OCI-LY1 (cell line): Measurements from ENCODE around the gene C1orf122.

ENCODE experiments used
- H2AFZ ChIP-seq: fragments of 200-600 bp; sonication (generic), shearing (Covaris generic); 2 replicates; pipeline ENCODE4 v1.6.0; 2014; ENCODE audit warnings: antibody characterized with exemption, mild to moderate bottlenecking, low read length
- H3F3A ChIP-seq: fragments of 200-600 bp; sonication (generic), shearing (Covaris generic); 2 replicates; pipeline ENCODE4 v1.6.0; 2014; ENCODE audit warnings: mild to moderate bottlenecking, antibody characterized with exemption, low read length, moderate library complexity; ENCODE audit not compliant: insufficient read depth
- H3K27ac ChIP-seq: fragments of 200-600 bp; sonication (generic); 2 replicates; pipeline ENCODE4 v1.5.1; 2014; ENCODE audit warnings: low read length, mixed run types, mild to moderate bottlenecking, low read depth; ENCODE audit not compliant: poor library complexity, severe bottlenecking
- H3K27me3 ChIP-seq: fragments of 200-600 bp; sonication (generic); 2 replicates; pipeline ENCODE4 v1.6.0; 2014; ENCODE audit warnings: antibody characterized with exemption, mild to moderate bottlenecking, low read length, moderate library complexity; ENCODE audit not compliant: insufficient read depth
- H3K36me3 ChIP-seq: fragments of 200-600 bp; sonication (generic); 2 replicates; pipeline ENCODE4 v1.6.1; 2014; ENCODE audit warnings: mild to moderate bottlenecking, antibody characterized with exemption, low read length, moderate library complexity, mixed read lengths; ENCODE audit not compliant: insufficient read depth
- H3K4me1 ChIP-seq: fragments of 200-600 bp; sonication (generic); 2 replicates; pipeline ENCODE4 v1.5.1; 2014; ENCODE audit warnings: mild to moderate bottlenecking, low read length, moderate library complexity; ENCODE audit not compliant: insufficient read depth, severe bottlenecking
- H3K4me2 ChIP-seq: fragments of 200-600 bp; sonication (generic), shearing (Covaris generic); 2 replicates; pipeline ENCODE4 v1.6.1; 2014; ENCODE audit warnings: low read length
- H3K4me3 ChIP-seq: fragments of 200-600 bp; sonication (generic); 2 replicates; pipeline ENCODE4 v1.5.1; 2014; ENCODE audit warnings: low read length, low read depth, mild to moderate bottlenecking, mixed read lengths; ENCODE audit not compliant: poor library complexity, severe bottlenecking
- H3K79me2 ChIP-seq: fragments of 200-600 bp; shearing (Covaris generic); 2 replicates; pipeline ENCODE4 v1.6.1; 2016; ENCODE audit warnings: mixed run types, low read length, mixed read lengths; ENCODE audit not compliant: insufficient read depth
- H3K9ac ChIP-seq: fragments of 200-600 bp; sonication (generic), shearing (Covaris generic); 2 replicates; pipeline ENCODE4 v1.6.1; 2014; ENCODE audit warnings: mild to moderate bottlenecking, low read length, mixed read lengths
- H3K9me2 ChIP-seq: fragments of 200-600 bp; sonication (generic), shearing (Covaris generic); 2 replicates; pipeline ENCODE4 v1.6.1; 2014; ENCODE audit warnings: low read depth, mild to moderate bottlenecking, low read length, mixed read lengths
- H3K9me3 ChIP-seq: fragments of 200-600 bp; shearing (Covaris generic); 2 replicates; pipeline ENCODE4 v1.6.1; 2014; ENCODE audit warnings: low read length, mixed read lengths
- H4K20me1 ChIP-seq: fragments of 200-600 bp; sonication (generic), shearing (Covaris generic); 2 replicates; pipeline ENCODE4 v1.6.0; 2016; ENCODE audit warnings: mild to moderate bottlenecking, low read length; ENCODE audit not compliant: insufficient read depth
- CTCF ChIP-seq: fragments of 200-600 bp; sonication (generic), shearing (Covaris generic); IDR thresholded peaks from 2 replicates; pipeline ENCODE4 v1.5.1; 2017; ENCODE audit warnings: mild to moderate bottlenecking, antibody characterized with exemption, low read length, moderate library complexity, mixed read lengths
- EZH2 ChIP-seq: fragments of 200-600 bp; sonication (generic), shearing (Covaris generic); IDR thresholded peaks from 2 replicates; pipeline ENCODE4 v1.8.0; 2017; ENCODE audit warnings: borderline replicate concordance, mixed run types, mild to moderate bottlenecking, antibody characterized with exemption, low read length, moderate library complexity, mixed read lengths

The C1orf122 gene

GRCh38 chr1:37839676-37840075 is 32.1 kb downstream of the C1orf122 start:
- Histone ChIP-seq H3K4me3 (no peak overlapping the region), H3K79me2 (no peaks in the 10 kb centered on the region), H3K27ac (no peak overlapping the region), H3F3A (no peaks in the 10 kb centered on the region), H4K20me1 (no peaks in the 10 kb centered on the region), H3K36me3 (peaks cover 46% of the 10 kb centered on the region), H3K9me3 (no peaks in the 10 kb centered on the region), H3K9ac (no peak overlapping the region), H3K9me2 (no peaks in the 10 kb centered on the region), H3K4me2 (no peak overlapping the region), H2AFZ (no peak overlapping the region), H3K4me1 (no peaks in the 10 kb centered on the region), H3K27me3 (no peaks in the 10 kb centered on the region)
- TF ChIP-seq EZH2 (no peak), CTCF (no peak)

- Histone ChIP-seq H2AFZ (no peak overlapping the region), H3K4me2 (no peak overlapping the region), H3K79me2 (no peaks in the 10 kb centered on the region), H3K4me1 (no peaks in the 10 kb centered on the region), H3K9me3 (no peaks in the 10 kb centered on the region), H3K4me3 (no peak overlapping the region), H3K36me3 (peaks cover 35% of the 10 kb centered on the region), H3K27ac (no peak overlapping the region), H3F3A (no peaks in the 10 kb centered on the region), H4K20me1 (no peaks in the 10 kb centered on the region), H3K9ac (no peak overlapping the region), H3K9me2 (no peaks in the 10 kb centered on the region), H3K27me3 (no peaks in the 10 kb centered on the region)
- TF ChIP-seq EZH2 (no peak), CTCF (no peak)
Measured at GRCh38 chr1:37840711-37841110, 33.1 kb downstream of the C1orf122 start.

- Histone ChIP-seq H3K79me2 (no peaks in the 10 kb centered on the region), H3K36me3 (peaks cover 32% of the 10 kb centered on the region)
Measured at GRCh38 chr1:37841652-37842051, 34.1 kb downstream of the C1orf122 start.

More at GRCh38 chr1:37841652-37842051, 34.1 kb downstream of the C1orf122 start:
- Histone ChIP-seq H3K9ac (no peak overlapping the region), H4K20me1 (no peaks in the 10 kb centered on the region), H3F3A (no peaks in the 10 kb centered on the region), H3K4me2 (no peak overlapping the region), H3K4me1 (no peaks in the 10 kb centered on the region), H3K9me3 (no peaks in the 10 kb centered on the region), H2AFZ (no peak overlapping the region), H3K27ac (no peak overlapping the region), H3K27me3 (no peaks in the 10 kb centered on the region), H3K4me3 (no peak overlapping the region), H3K9me2 (no peaks in the 10 kb centered on the region)
- no peak for TF ChIP-seq CTCF
- TF ChIP-seq EZH2, result no peak
